ENCODE results near the gene ARHGAP10.

The ARHGAP10 gene

GRCh38 chr4:147830987-147831386, 99.1 kb downstream of the ARHGAP10 start:
- no peak for DNase-seq

- no peak for DNase-seq
Observed at GRCh38 chr4:147831551-147832171, 99.8 kb downstream of the ARHGAP10 start.

- no peak for DNase-seq
Observed at GRCh38 chr4:147833254-147833653, 101.4 kb downstream of the ARHGAP10 start.

- DNase-seq = no peak
Observed at GRCh38 chr4:147833741-147834140, 101.9 kb downstream of the ARHGAP10 start.

- DNase-seq = no peak
Observed at GRCh38 chr4:147834480-147834879, 102.6 kb downstream of the ARHGAP10 start.

GRCh38 chr4:147836807-147837206, 104.9 kb downstream of the ARHGAP10 start:
- DNase-seq = no peak

GRCh38 chr4:147837435-147837834, 105.5 kb downstream of the ARHGAP10 start:
- DNase-seq = no peak

GRCh38 chr4:147837854-147838253, 106.0 kb downstream of the ARHGAP10 start:
- no peak for DNase-seq

GRCh38 chr4:147839200-147839599, 107.3 kb downstream of the ARHGAP10 start:
- DNase-seq = no peak

GRCh38 chr4:147839663-147840062, 107.8 kb downstream of the ARHGAP10 start:
- no peak for DNase-seq

GRCh38 chr4:147840838-147841738, 109.2 kb downstream of the ARHGAP10 start:
- DNase-seq = no peak

GRCh38 chr4:147842573-147842972, 110.7 kb downstream of the ARHGAP10 start:
- DNase-seq = no peak

- no peak for DNase-seq
Observed at GRCh38 chr4:147843162-147843561, 111.3 kb downstream of the ARHGAP10 start.

GRCh38 chr4:147844781-147845180, 112.9 kb downstream of the ARHGAP10 start:
- no peak for DNase-seq

- no peak for DNase-seq
Observed at GRCh38 chr4:147846318-147847155, 114.6 kb downstream of the ARHGAP10 start.

GRCh38 chr4:147847751-147848590, 116.1 kb downstream of the ARHGAP10 start:
- DNase-seq = no peak

- no peak for DNase-seq
Observed at GRCh38 chr4:147848634-147849033, 116.7 kb downstream of the ARHGAP10 start.

GRCh38 chr4:147851135-147851534, 119.2 kb downstream of the ARHGAP10 start:
- no peak for DNase-seq

GRCh38 chr4:147853706-147854105, 121.8 kb downstream of the ARHGAP10 start:
- no peak for DNase-seq

GRCh38 chr4:147854154-147854553, 122.3 kb downstream of the ARHGAP10 start:
- DNase-seq = no peak

GRCh38 chr4:147855571-147856009, 123.7 kb downstream of the ARHGAP10 start:
- no peak for DNase-seq

- DNase-seq = no peak
Observed at GRCh38 chr4:147860960-147861359, 129.1 kb downstream of the ARHGAP10 start.
